Measurements from ENCODE around the gene TRPC3.

- TF ChIP-seq CTCF (conservative IDR thresholded peaks at IDR 0.05; ENCODE audit: low read length) (no peak), EZH2phosphoT487 (IDR thresholded peaks at IDR 0.05; ENCODE audit: borderline replicate concordance, low read depth, low read length) (no peak)
These were observed 78.3 kb downstream of the TRPC3 start for GRCh38 chr4:121873604-121874003.

All from OCI-LY7 (cell line).